Measurements from ENCODE around the gene NRTN.

NRTN gene

DNA sequence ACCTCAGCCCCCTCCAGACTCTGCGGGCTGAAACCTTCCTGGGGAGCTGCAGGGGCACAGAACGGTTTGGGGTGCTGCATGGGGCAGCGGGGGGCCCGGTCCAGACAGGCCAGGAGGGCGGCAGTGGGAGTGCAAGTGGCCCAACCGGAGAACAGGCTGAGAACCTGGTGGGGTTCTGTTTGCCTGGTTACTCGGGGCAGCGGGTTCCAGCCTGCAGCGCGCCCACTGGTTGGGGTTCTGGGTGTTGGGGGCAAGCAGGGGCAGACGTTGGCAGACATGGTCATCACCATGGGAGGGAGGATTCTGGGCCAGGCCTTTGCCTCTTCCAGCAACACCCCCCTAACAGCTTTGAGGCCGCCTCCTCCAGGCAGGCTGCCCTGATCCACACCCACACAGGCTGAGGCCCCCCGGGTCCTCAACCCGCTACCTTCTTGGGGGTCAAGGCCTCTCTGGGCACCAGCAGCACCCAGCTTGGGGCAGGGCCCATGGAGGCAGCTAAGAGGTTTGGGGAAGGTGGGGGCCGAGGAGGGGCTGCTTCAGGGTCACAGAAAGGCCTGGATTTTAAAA lies 20.2 kb upstream of the NRTN start, which contains the start of gene PRR22:
TSS of gene PRR22 (minus strand) at position 166 of the 567 bp plus-strand sequence. CDS start at position 80, 86 bp downstream.
- TF ChIP-seq, protein P1, sequence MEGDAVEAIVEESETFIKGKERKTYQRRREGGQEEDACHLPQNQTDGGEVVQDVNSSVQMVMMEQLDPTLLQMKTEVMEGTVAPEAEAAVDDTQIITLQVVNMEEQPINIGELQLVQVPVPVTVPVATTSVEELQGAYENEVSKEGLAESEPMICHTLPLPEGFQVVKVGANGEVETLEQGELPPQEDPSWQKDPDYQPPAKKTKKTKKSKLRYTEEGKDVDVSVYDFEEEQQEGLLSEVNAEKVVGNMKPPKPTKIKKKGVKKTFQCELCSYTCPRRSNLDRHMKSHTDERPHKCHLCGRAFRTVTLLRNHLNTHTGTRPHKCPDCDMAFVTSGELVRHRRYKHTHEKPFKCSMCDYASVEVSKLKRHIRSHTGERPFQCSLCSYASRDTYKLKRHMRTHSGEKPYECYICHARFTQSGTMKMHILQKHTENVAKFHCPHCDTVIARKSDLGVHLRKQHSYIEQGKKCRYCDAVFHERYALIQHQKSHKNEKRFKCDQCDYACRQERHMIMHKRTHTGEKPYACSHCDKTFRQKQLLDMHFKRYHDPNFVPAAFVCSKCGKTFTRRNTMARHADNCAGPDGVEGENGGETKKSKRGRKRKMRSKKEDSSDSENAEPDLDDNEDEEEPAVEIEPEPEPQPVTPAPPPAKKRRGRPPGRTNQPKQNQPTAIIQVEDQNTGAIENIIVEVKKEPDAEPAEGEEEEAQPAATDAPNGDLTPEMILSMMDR (IDR thresholded peaks at IDR 0.05; ENCODE audit: control extremely low read depth, extremely low read depth, low read depth, missing control alignments), result no peak
- ChIA-PET POLR2A (no interaction called here), CTCF (interaction anchor here (2.4 kb wide), 1 partner anchor 64 kb away, joined by 6 read pairs; the partner anchor contains the start of genes CATSPERD and LONP1)
- no peak for DNase-seq (ENCODE audit: extremely low spot score)

DNA sequence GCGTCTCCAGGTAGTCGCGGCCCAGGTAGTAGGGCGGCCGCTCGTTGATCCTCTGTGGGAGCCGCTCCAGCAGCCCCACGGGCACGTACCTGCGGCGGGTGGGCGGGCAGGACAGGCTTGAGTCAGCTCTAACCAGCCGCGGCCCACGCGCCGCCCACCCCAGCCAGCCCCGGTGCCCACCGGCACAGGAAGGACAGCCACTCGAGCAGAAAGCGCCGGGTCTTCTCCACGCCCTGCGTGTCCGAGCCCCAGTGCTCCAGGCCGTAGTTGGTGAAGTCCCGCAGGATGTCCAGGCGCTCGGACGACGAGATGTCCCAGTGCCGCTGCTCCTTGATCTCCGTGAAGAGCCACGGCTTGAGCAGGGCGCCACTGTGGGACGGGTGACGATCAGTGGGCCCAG lies 19.4 kb upstream of the NRTN start:
- CTCF ChIA-PET, result no interaction called here
- POLR2A ChIA-PET, result no interaction called here
- TF ChIP-seq, protein P1 (IDR thresholded peaks at IDR 0.05; ENCODE audit: control extremely low read depth, extremely low read depth, low read depth, missing control alignments), result no peak
- DNase-seq (ENCODE audit: extremely low spot score), result no peak

DNA sequence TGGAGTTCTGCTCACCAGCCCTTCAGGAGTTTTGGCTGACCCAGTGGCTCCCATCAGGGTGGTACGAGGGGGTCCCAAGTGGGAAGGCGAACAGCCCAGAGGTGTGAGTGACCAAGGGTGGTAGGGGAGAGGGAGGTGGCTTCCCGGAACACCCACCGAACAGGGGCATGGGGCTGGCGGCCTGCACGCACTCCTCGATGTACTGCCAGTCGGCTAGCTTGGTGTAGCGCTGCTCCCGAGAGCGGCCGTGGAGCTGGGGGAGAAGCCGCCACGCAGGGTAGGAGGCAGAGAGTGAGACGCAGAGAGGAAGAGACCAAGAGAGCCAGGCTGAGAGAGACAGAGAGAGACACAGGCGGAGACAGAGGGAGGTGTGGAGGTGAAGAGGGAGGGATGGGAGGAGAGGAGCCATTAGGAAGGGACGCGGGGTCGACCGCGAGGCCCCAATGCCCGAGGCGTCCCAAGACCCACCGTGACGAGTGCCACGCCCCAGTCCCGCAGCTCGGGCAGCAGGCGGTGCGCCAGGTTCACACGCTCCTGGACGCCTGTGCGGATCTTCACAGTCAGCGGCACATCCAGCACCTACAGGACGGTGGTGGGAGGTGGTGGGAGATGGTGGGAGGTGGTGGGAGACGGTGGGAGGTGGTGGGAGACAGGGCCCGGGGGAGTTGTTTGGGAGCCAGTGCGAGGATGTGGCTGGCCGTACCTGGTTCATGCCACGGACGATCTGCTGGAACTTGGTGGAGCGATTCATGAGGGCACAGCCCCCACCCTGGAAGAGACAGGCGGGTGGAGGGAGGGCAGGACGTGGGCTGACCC lies 18.1 kb upstream of the NRTN start:
- TF ChIP-seq, protein P1 (IDR thresholded peaks at IDR 0.05; ENCODE audit: control extremely low read depth, extremely low read depth, low read depth, missing control alignments), result no peak
- CTCF ChIA-PET, result no interaction called here
- DNase-seq (ENCODE audit: extremely low spot score), result no peak
- POLR2A ChIA-PET, result no interaction called here

DNA sequence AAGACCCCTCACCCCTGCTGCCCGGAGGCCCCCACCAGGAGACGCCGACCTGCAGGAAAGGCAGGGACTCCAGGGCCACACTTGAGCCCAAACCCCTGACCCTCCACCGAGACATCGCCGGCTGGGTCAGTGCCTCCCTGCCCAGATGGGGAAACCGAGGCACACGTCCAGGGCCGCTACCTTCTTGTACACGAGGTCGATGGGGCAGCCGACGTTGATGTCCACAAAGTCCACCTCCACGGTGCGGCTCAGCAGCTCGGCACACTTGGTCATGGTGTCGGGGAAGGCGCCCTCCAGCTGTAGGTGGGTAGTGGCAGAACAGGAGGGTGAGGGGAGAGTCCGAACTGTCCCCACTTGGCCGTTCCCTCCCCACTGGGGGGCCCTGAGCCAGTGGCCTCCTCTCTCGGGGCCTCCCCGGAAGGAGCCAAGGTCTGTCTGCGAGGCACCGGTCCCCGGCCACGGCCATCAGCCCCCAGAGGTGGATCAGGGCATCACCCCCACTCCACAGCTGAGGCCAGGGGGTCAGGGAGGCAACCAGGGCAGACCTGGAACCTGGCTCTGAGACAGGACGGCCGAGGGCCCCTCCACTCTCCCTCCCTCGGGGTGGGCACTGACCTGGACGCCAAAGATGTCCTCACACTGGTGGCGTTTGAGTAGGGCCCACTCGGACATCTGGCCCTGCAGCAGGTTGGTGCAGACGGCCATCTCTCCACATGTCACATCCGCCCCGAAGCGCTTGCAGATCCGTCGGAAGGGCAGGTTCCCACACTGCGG lies 17.3 kb upstream of the NRTN start:
- POLR2A ChIA-PET, result interaction anchor here (0.5 to 0.6 kb wide), 2 partner anchors 36 to 607 kb away, joined by 3 to 6 read pairs; no protein-coding TSS in a partner anchor
- DNase-seq (ENCODE audit: extremely low spot score), result no peak
- CTCF ChIA-PET, result interaction anchor here (8.5 kb wide), 1 partner anchor 16 kb away, joined by 75 read pairs; the partner anchor contains the start of gene NRTN
- TF ChIP-seq, protein P1 (IDR thresholded peaks at IDR 0.05; ENCODE audit: control extremely low read depth, extremely low read depth, low read depth, missing control alignments), result no peak

DNA sequence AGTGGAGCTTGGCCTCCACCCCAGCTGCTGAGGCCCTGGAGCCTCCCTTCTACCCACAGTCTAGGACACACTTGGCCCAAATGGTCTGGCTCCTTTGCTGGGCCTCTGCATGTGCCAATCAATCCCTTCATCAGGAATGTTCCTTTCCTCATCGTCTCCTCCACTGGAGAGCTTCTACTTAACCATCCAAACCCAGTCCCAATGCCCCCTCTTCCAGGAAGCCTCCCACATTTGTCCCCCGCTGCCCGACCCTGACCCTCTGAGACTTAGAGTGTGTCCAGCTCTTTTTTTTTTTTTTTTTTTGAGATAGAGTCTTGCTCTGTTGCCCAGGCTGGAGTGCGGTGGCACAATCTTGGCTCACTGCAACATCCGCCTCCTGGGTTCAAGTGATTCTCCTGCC lies 16.4 kb upstream of the NRTN start:
- ChIA-PET POLR2A (interaction anchor here (0.6 kb wide), 1 partner anchor 606 kb away, joined by 3 read pairs; no protein-coding TSS in a partner anchor), CTCF (interaction anchor here (8.5 kb wide), 1 partner anchor 15 kb away, joined by 75 read pairs; the partner anchor contains the start of gene NRTN)
- TF ChIP-seq, protein P1 (IDR thresholded peaks at IDR 0.05; ENCODE audit: control extremely low read depth, extremely low read depth, low read depth, missing control alignments), result no peak

DNA sequence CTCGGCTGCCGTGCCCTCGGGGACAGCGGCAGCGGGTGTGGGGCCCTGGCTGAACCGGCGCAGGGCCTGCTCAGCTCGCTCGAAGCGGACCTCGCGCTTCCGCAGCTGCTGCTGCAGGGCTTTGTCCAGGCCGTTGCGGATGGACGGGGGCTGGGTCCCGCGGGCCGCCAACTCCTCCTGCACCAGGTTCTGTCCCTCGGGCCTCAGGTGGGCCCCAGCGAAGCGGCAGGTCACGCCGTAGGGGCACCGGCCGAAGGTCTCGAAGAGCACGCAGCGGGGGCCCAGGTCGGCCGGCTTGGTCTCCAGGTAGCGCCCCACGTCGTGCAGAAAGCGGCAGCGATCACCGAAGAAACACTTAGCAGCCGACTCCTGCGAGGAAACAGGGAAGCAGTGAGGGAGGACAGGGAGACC lies 15.5 kb upstream of the NRTN start:
- CTCF ChIA-PET, result interaction anchor here (0.8 to 8.5 kb wide), 3 partner anchors 15 to 179 kb away, joined by 3 to 75 read pairs (median 4); partner anchors contain the start of gene NRTN
- no peak for DNase-seq (ENCODE audit: extremely low spot score)
- TF ChIP-seq, protein P1 (IDR thresholded peaks at IDR 0.05; ENCODE audit: control extremely low read depth, extremely low read depth, low read depth, missing control alignments), result no peak
- POLR2A ChIA-PET, result no interaction called here

More for the DNA sequence above, 16.4 kb upstream of the NRTN start:
- no peak for DNase-seq (ENCODE audit: extremely low spot score)

All from GM10248 (cell line).